ENCODE measurements around the gene GNS. TPM values are rescaled to one million over a fixed set of nuclear protein-coding genes. Genes with fewer than 3 reads are reported as not detected.

GNS gene
- total RNA-seq, 4 donors from 2014 or later = 18.9 to 55.5 (median 35.5) TPM

- Histone ChIP-seq H3K36me3 (peaks cover 0 to 8% (median 0%) of the 10 kb centered on the region in 3 donors), H3K9me3 (no peaks in the 10 kb centered on the region), H3K4me3 (no peak overlapping the region), H3K27ac (no peak overlapping the region), H3K27me3 (no peaks in the 10 kb centered on the region), H3K4me1 (no peaks in the 10 kb centered on the region)
- no peak for TF ChIP-seq POLR2A (IDR thresholded peaks at IDR 0.05)
- TF ChIP-seq CTCF (IDR thresholded peaks at IDR 0.05) = no peak
- WGBS, 2 donors = 81 to 91% methylated on average over 4 of the region's 4 CpGs
- intact Hi-C loops (cut with DNase I) = no loop called here
- DNase-seq = no peak
These were observed 51.8 kb downstream of the GNS start for GRCh38 chr12:64707362-64707761.

GRCh38 chr12:64706857-64707256 is 52.3 kb downstream of the GNS start:
- Histone ChIP-seq H3K27ac (no peak overlapping the region), H3K36me3 (peaks cover 0 to 3% (median 0%) of the 10 kb centered on the region in 3 donors), H3K4me1 (no peaks in the 10 kb centered on the region), H3K9me3 (no peaks in the 10 kb centered on the region), H3K4me3 (no peak overlapping the region), H3K27me3 (no peaks in the 10 kb centered on the region)
- intact Hi-C loops (cut with DNase I) = no loop called here
- no peak for DNase-seq
- TF ChIP-seq POLR2A (IDR thresholded peaks at IDR 0.05) = no peak
- no peak for TF ChIP-seq CTCF (IDR thresholded peaks at IDR 0.05)
- WGBS, 2 donors = 66 to 82% methylated on average over 5 of the region's 5 CpGs

GRCh38 chr12:64706306-64706705 is 52.9 kb downstream of the GNS start:
- DNase-seq = no peak
- H3K4me1 ChIP-seq = no peaks in the 10 kb centered on the region
- TF ChIP-seq CTCF (IDR thresholded peaks at IDR 0.05) (no peak), POLR2A (IDR thresholded peaks at IDR 0.05) (no peak)
- H3K9me3 ChIP-seq = no peaks in the 10 kb centered on the region
- WGBS, 2 donors = 60% methylated on average over 3 of the region's 3 CpGs; no CpG with 5 or more reads in 1 of the 2 donors
- no peak overlapping the region for H3K4me3 ChIP-seq
- no peaks in the 10 kb centered on the region for H3K36me3 ChIP-seq
- H3K27ac ChIP-seq = no peak overlapping the region
- H3K27me3 ChIP-seq = no peaks in the 10 kb centered on the region
- intact Hi-C loops (cut with DNase I) = no loop called here

- H3K9me3 ChIP-seq = no peaks in the 10 kb centered on the region
- no peaks in the 10 kb centered on the region for H3K36me3 ChIP-seq
- DNase-seq = no peak
- intact Hi-C loops (cut with DNase I) = no loop called here
- no peak for TF ChIP-seq CTCF (IDR thresholded peaks at IDR 0.05)
- H3K27me3 ChIP-seq = no peaks in the 10 kb centered on the region
- peaks cover 0 to 3% (median 0%) of the 10 kb centered on the region in 3 donors for H3K4me1 ChIP-seq
- WGBS, 2 donors = 53 to 70% methylated on average over 5 of the region's 5 CpGs
- no peak overlapping the region for H3K27ac ChIP-seq
- no peak overlapping the region for H3K4me3 ChIP-seq
These were observed 57.9 kb downstream of the GNS start for GRCh38 chr12:64701283-64701682.

GRCh38 chr12:64700532-64700931 is 58.7 kb downstream of the GNS start:
- Histone ChIP-seq H3K4me1 (peaks cover 0 to 10% (median 0%) of the 10 kb centered on the region in 3 donors), H3K27me3 (no peaks in the 10 kb centered on the region), H3K27ac (no peak overlapping the region), H3K4me3 (no peak overlapping the region), H3K9me3 (no peaks in the 10 kb centered on the region), H3K36me3 (peaks cover 0 to 1% (median 0%) of the 10 kb centered on the region in 3 donors)
- WGBS, 2 donors = 100% methylated on average over 1 of the region's 1 CpG; no CpG with 5 or more reads in 1 of the 2 donors
- TF ChIP-seq POLR2A (IDR thresholded peaks at IDR 0.05) (no peak), CTCF (IDR thresholded peaks at IDR 0.05) (no peak)
- DNase-seq = no peak
- intact Hi-C loops (cut with DNase I) = no loop called here

All from esophagus squamous epithelium (tissue), 5 donors.